Kidney (tissue), 14 donors: Measurements from ENCODE around the gene HOXC5. TPM values are rescaled to one million over a fixed set of nuclear protein-coding genes. Genes with fewer than 3 reads are reported as not detected.
A peak's percentile ranks its signal among the peaks of the same experiment; 100 is the strongest.

Experiments
- DNase-seq, 5 donors: peaks; one replicate each; pipeline ENCODE4 v3.0.0-alpha.2; 2013 to 2020
- FAIRE-seq: peaks from 2 replicates; lab custom pipeline; 2012; peaks lifted over from hg19 to GRCh38; lab: Jason Lieb, UNC
- H3K27ac ChIP-seq, 2 donors: one replicate each; pipeline ENCODE4 v1.7.0; 2013; ENCODE audit warnings: low read depth in 2 of 2, low read length in 2 of 2, inconsistent platforms in 1 of 2
- H3K27me3 ChIP-seq: one replicate; pipeline ENCODE4 v1.7.1; 2013; ENCODE audit warnings: low read length, inconsistent platforms; ENCODE audit not compliant: control insufficient read depth, insufficient read depth
- H3K36me3 ChIP-seq, 3 donors: one replicate each; pipeline versions ENCODE4 v1.7.0 to v1.7.1; 2013; ENCODE audit warnings: low read length in 3 of 3, control low read depth in 1 of 3, inconsistent platforms in 1 of 3; ENCODE audit not compliant: insufficient read depth in 3 of 3, control insufficient read depth in 2 of 3
- H3K4me1 ChIP-seq, 3 donors: one replicate each; pipeline versions ENCODE4 v1.7.0 to v1.7.1; 2013; ENCODE audit warnings: low read length in 3 of 3, inconsistent platforms in 1 of 3, low read depth in 1 of 3; ENCODE audit not compliant: control insufficient read depth in 2 of 3, insufficient read depth in 2 of 3
- H3K4me3 ChIP-seq, 3 donors: one replicate each; pipeline versions ENCODE4 v1.7.0 to v1.8.1; 2013; ENCODE audit warnings: low read length in 3 of 3, control low read depth in 1 of 3, inconsistent platforms in 1 of 3
- H3K9ac ChIP-seq, 3 donors: one replicate each; pipeline versions ENCODE4 v1.7.0 to v1.7.1; 2013; ENCODE audit warnings: low read length in 3 of 3, control low read depth in 1 of 3, inconsistent platforms in 1 of 3
- H3K9me3 ChIP-seq, 3 donors: one replicate each; pipeline versions ENCODE4 v1.7.0 to v1.7.1; 2013; ENCODE audit warnings: low read length in 3 of 3, control low read depth in 1 of 3, inconsistent platforms in 1 of 3; ENCODE audit not compliant: control insufficient read depth in 2 of 3, insufficient read depth in 1 of 3
- CTCF ChIP-seq: IDR thresholded peaks from 3 replicates; pipeline ENCODE4 v1.5.1; 2012; ENCODE audit warnings: mild to moderate bottlenecking, moderate library complexity, borderline replicate concordance; ENCODE audit not compliant: insufficient read depth; ENCODE audit errors: extremely low read depth
- intact Hi-C: fragments of 100-400 bp; cut with DNase I; formaldehyde crosslinking; loops from one replicate; pipeline ENCODE4 v1.11.1; 2022
- polyA plus RNA-seq: library from polyadenylated mRNA; stranded (reverse); fragments of 350-450 nt; fragmentation: Illumina TruSeq; extraction: RNeasy Lipid Tissue Mini Kit (QIAGEN cat#74804); gene quantifications from one replicate; pipeline ENCODE4 v1.2.3, GENCODE V29; 2014; ENCODE audit warnings: low read depth, low replicate concordance; ENCODE audit not compliant: insufficient read depth
- total RNA-seq: library from RNA; stranded (reverse); fragmentation: NEBNext Ultra II Directional; extraction: Animal tissue kit (Norgen Biotek cat#: 25700); gene quantifications from one replicate; pipeline ENCODE4 v1.2.1, GENCODE V29; 2021
- donor health status: control.
- donor health status: control.
- donor health status: control.
- donor health status: control.
- donor health status: control.
- donor health status: DM: yes; HTN: yes; CAD: no.
- donor health status: Normal renal cell carcinoma (clear cell type).

Gene HOXC5
- total and polyA plus RNA-seq, 2 donors from 2014 or later: 0.24 to 4.8 TPM

DNA sequence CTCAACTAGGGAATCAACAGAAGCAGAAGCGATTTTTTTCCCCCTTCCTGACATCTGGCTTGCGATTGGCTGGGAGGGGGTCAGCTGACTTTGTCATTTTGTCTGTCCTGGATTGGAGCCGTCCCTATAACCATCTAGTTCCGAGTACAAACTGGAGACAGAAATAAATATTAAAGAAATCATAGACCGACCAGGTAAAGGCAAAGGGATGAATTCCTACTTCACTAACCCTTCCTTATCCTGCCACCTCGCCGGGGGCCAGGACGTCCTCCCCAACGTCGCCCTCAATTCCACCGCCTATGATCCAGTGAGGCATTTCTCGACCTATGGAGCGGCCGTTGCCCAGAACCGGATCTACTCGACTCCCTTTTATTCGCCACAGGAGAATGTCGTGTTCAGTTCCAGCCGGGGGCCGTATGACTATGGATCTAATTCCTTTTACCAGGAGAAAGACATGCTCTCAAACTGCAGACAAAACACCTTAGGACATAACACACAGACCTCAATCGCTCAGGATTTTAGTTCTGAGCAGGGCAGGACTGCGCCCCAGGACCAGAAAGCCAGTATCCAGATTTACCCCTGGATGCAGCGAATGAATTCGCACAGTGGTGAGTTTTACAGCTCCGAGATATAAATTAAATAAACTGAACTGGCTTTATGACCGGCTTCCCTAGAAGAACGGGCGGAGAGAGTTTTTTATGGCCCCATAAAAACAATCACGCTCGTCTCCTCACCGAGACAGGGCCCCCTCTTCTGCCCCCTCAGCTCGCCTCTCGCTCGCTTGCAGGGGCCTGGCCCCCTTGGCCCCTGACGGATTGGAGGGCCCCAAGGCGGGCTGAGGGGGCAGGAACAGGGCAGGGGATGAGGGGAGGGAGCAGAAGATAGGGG, 4.3 kb upstream of the HOXC5 start, which contains the start of gene HOXC6:
Gene HOXC6 (plus strand): TSS at position 127 of the 888 bp plus-strand sequence. CDS start 82 bp downstream, at position 209.
- Histone ChIP-seq H3K4me1 (peaks cover 4 to 14% (median 9%) of the 10 kb centered on the region in 3 donors), H3K27me3 (peaks cover 3% of the 10 kb centered on the region), H3K9me3 (no peaks in the 10 kb centered on the region), H3K4me3 (peak within 1 kb of the TSS in 2 of 3 donors; percentile 28 to 29), H3K36me3 (peaks cover 0 to 4% (median 0%) of the 10 kb centered on the region in 3 donors), H3K9ac (peak within 1 kb of the TSS in 2 of 3 donors; percentile 41 to 67), H3K27ac (peak within 1 kb of the TSS; percentile 34 to 45)
- FAIRE-seq (no peak), DNase-seq (peak in 3 of 5 donors; percentile 74 to 93 (median 91))
- intact Hi-C loops: loop anchor here (5.0 kb wide), 1 partner anchor 164 kb away; no protein-coding TSS in a partner anchor
- no peak for TF ChIP-seq CTCF

DNA sequence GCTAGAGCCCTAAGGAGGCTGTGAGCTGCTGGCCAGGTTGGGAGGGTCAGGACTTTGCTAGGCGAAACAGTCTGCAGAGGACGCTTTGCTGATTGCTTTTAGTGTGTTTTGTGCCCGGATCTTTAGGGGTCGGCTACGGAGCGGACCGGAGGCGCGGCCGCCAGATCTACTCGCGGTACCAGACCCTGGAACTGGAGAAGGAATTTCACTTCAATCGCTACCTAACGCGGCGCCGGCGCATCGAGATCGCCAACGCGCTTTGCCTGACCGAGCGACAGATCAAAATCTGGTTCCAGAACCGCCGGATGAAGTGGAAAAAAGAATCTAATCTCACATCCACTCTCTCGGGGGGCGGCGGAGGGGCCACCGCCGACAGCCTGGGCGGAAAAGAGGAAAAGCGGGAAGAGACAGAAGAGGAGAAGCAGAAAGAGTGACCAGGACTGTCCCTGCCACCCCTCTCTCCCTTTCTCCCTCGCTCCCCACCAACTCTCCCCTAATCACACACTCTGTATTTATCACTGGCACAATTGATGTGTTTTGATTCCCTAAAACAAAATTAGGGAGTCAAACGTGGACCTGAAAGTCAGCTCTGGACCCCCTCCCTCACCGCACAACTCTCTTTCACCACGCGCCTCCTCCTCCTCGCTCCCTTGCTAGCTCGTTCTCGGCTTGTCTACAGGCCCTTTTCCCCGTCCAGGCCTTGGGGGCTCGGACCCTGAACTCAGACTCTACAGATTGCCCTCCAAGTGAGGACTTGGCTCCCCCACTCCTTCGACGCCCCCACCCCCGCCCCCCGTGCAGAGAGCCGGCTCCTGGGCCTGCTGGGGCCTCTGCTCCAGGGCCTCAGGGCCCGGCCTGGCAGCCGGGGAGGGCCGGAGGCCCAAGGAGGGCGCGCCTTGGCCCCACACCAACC, 3.1 kb upstream of the HOXC5 start:
- Histone ChIP-seq H3K36me3 (peaks cover 0 to 4% (median 0%) of the 10 kb centered on the region in 3 donors), H3K4me1 (peaks cover 4 to 13% (median 9%) of the 10 kb centered on the region in 3 donors), H3K9me3 (no peaks in the 10 kb centered on the region), H3K4me3 (peak overlapping the region in 1 of 3 donors; percentile 6), H3K27me3 (peaks cover 3% of the 10 kb centered on the region), H3K9ac (no peak overlapping the region), H3K27ac (no peak overlapping the region)
- TF ChIP-seq CTCF: no peak
- FAIRE-seq (no peak), DNase-seq (peak in 2 of 5 donors; percentile 56 to 65)
- intact Hi-C loops: loop anchor here (5.0 to 10.0 kb wide), 2 partner anchors 105 to 163 kb away; no protein-coding TSS in a partner anchor

DNA sequence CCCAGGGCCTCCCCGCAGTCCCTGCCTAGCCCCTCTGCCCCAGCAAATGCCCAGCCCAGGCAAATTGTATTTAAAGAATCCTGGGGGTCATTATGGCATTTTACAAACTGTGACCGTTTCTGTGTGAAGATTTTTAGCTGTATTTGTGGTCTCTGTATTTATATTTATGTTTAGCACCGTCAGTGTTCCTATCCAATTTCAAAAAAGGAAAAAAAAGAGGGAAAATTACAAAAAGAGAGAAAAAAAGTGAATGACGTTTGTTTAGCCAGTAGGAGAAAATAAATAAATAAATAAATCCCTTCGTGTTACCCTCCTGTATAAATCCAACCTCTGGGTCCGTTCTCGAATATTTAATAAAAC, 2.4 kb upstream of the HOXC5 start:
- Histone ChIP-seq H3K9me3 (no peaks in the 10 kb centered on the region), H3K27ac (no peak overlapping the region), H3K9ac (no peak overlapping the region), H3K27me3 (peaks cover 3% of the 10 kb centered on the region), H3K36me3 (peaks cover 0 to 4% (median 0%) of the 10 kb centered on the region in 3 donors), H3K4me1 (peaks cover 7 to 14% (median 9%) of the 10 kb centered on the region in 3 donors), H3K4me3 (no peak overlapping the region)
- DNase-seq (no peak), FAIRE-seq (no peak)
- intact Hi-C loops: loop anchor here (10.0 kb wide), 1 partner anchor 104 kb away; no protein-coding TSS in a partner anchor
- TF ChIP-seq CTCF: no peak
